Left forelimb (tissue), 1 donor: ENCODE results near the gene MAGEC1.
"Not testable (repeated sequence)": the region's sequence is repeated elsewhere in the genome, so short reads cannot be mapped to it uniquely, and the experiment has no call there.

Experiments
- DNase-seq: peaks from one replicate; pipeline ENCODE4 v3.0.0-alpha.2; 2018; ENCODE audit warnings: low spot score

Gene MAGEC1

GRCh38 chrX:141903400-141904155 is at the start of gene MAGEC1:
TSS of gene MAGEC1 (plus strand) at chrX:141903894. CDS start at chrX:141905073, 1,179 bp downstream.
- DNase-seq, result no peak

GRCh38 chrX:141857479-141857878 is 46.2 kb upstream of the MAGEC1 start:
- no peak for DNase-seq

GRCh38 chrX:141879616-141880015 is 24.1 kb upstream of the MAGEC1 start:
- DNase-seq, result no peak

GRCh38 chrX:141888811-141889210 is 14.9 kb upstream of the MAGEC1 start:
- DNase-seq, result not testable (repeated sequence)

- DNase-seq, result no peak
Observed at GRCh38 chrX:141894733-141895132, 9.0 kb upstream of the MAGEC1 start.

GRCh38 chrX:141897690-141898089 is 6.0 kb upstream of the MAGEC1 start:
- no peak for DNase-seq

GRCh38 chrX:141902366-141902765 is 1.3 kb upstream of the MAGEC1 start:
- no peak for DNase-seq

- no peak for DNase-seq
Observed at GRCh38 chrX:141904262-141904661, 568 bp downstream of the MAGEC1 start.

- DNase-seq, result no peak
Observed at GRCh38 chrX:141917801-141918200, 14.1 kb downstream of the MAGEC1 start.

- no peak for DNase-seq
Observed at GRCh38 chrX:141924293-141924692, 20.6 kb downstream of the MAGEC1 start.

GRCh38 chrX:141928432-141928831 is 24.7 kb downstream of the MAGEC1 start:
- no peak for DNase-seq

GRCh38 chrX:141934059-141934641 is 30.5 kb downstream of the MAGEC1 start:
- no peak for DNase-seq

GRCh38 chrX:141935645-141936044 is 32.0 kb downstream of the MAGEC1 start:
- no peak for DNase-seq

GRCh38 chrX:141936080-141936479 is 32.4 kb downstream of the MAGEC1 start:
- DNase-seq, result no peak

GRCh38 chrX:141941234-141941633 is 37.5 kb downstream of the MAGEC1 start:
- no peak for DNase-seq

- no peak for DNase-seq
Observed at GRCh38 chrX:141945426-141945825, 41.7 kb downstream of the MAGEC1 start.

GRCh38 chrX:141947350-141947749 is 43.7 kb downstream of the MAGEC1 start:
- no peak for DNase-seq

- DNase-seq, result no peak
Observed at GRCh38 chrX:141952603-141953002, 48.9 kb downstream of the MAGEC1 start.

- DNase-seq, result no peak
Observed at GRCh38 chrX:141958675-141959074, 55.0 kb downstream of the MAGEC1 start.
